Stimulated activated CD8-positive, alpha-beta memory T cell treated with anti-CD3 and anti-CD28 coated beads, Interleukin-7, amount 100 ng/mL, for 48 hours (primary cell): Measurements from ENCODE around the gene UBAC2.
"Not testable (repeated sequence)": the region's sequence is repeated elsewhere in the genome, so short reads cannot be mapped to it uniquely, and the experiment has no call there.

Source experiments
- DNase-seq, 2 donors: peaks; one replicate each; pipeline ENCODE4 v3.0.0-alpha.2; 2020; ENCODE audit warnings: low read depth in 1 of 2; ENCODE audit errors: extremely low read depth in 1 of 2

The UBAC2 gene

GRCh38 chr13:99386911-99387788 is 186.5 kb downstream of the UBAC2 start:
- DNase-seq = peak in 1 of 2 donors; percentile 80

- DNase-seq = no peak
Measured at GRCh38 chr13:99388334-99388923, 187.8 kb downstream of the UBAC2 start.

- not testable (repeated sequence) for DNase-seq
Measured at GRCh38 chr13:99389094-99389493, 188.4 kb downstream of the UBAC2 start.

DNA sequence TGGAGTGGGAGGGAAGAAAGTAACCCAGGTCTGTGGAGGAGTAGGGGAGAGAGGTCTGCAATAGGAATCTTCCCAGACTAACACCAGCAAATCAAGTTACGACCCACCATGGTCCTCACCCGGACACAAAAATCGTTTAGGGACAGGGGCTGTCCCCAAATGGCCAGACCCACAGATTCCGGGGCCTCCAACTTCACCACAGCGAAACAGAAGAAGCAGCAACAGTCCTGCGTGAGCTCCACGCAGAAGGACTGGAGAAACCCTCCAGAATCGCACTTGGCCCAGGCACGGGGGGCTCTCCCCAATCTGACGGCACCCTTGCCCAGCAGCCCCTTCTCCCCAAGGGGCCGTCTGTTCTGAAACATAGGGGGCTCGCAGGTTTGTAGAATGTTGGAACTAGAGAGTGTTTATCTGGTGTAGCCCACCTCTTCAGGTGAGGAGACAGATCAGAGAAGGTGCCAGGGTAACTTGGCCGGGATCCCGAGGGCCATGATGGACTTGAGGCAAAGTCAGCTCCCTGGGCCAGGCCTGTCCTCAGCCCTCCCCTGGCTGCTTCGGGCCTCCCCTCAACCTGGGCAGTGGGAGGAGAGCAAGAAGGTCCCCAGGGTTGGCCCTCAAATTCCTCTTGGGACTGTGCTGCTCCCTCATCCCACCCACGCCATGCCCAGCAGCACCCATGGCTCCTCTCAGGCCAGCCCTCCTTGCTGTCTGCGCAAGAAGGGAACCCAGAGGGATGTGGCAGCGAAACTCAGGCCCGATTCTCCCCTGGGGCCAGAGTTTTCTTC is 189.1 kb downstream of the UBAC2 start:
- DNase-seq = no peak

DNA sequence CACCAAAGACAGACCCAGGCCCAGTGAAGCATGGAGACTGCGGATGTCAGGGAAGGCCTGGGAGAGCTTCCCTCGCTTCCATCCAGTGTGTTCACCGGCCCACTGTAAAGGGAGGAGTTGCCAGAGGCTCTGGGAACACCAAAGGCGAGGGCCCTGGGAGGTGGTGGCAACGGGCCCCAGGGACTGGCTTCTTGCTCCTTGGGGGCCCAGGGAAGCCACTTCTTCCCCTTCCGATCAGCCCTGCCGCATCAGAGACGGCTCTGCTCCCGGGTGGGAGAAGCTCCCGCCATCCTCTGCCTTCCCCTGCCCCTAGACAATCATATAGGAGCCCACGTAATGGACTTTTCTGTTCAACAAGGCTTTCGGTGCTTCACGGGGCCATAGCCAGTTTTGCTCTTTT is 189.9 kb downstream of the UBAC2 start:
- DNase-seq = no peak

- no peak for DNase-seq
Measured at GRCh38 chr13:99391781-99392469, 191.3 kb downstream of the UBAC2 start.

DNA sequence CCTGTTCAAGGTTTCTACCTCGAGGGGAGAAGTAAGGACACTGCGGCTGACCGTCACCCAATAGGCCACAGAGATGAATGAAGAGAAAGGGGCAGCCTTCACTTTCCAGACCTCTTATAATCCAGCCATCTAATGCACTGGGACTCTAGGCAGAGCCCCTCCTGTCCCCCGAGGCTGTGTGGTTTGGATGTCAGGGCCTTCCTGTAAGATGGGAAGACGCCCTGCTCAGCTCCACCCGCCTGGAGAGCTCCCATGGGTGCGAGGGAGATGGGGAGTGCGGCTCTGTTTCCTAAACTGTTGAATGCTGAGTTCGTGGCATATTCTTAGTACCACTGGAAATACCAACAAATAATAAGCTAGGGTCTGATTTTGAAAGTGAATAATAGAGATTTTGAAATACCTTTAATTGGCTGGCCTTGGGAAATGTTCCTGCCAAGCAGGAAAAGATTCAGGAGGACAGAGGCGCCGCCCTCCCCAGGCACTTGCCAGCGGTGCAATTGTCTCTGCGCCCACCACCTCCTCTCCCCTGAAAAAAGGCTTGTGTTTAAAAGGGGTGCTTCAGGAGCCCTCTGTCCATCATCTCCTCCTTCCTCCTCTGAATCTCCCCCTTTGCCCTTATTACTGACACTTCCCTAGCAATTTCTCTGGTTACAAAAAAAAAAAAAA is 191.9 kb downstream of the UBAC2 start:
- DNase-seq = no peak

- DNase-seq = not testable (repeated sequence)
Measured at GRCh38 chr13:99393391-99393790, 192.7 kb downstream of the UBAC2 start.

DNA sequence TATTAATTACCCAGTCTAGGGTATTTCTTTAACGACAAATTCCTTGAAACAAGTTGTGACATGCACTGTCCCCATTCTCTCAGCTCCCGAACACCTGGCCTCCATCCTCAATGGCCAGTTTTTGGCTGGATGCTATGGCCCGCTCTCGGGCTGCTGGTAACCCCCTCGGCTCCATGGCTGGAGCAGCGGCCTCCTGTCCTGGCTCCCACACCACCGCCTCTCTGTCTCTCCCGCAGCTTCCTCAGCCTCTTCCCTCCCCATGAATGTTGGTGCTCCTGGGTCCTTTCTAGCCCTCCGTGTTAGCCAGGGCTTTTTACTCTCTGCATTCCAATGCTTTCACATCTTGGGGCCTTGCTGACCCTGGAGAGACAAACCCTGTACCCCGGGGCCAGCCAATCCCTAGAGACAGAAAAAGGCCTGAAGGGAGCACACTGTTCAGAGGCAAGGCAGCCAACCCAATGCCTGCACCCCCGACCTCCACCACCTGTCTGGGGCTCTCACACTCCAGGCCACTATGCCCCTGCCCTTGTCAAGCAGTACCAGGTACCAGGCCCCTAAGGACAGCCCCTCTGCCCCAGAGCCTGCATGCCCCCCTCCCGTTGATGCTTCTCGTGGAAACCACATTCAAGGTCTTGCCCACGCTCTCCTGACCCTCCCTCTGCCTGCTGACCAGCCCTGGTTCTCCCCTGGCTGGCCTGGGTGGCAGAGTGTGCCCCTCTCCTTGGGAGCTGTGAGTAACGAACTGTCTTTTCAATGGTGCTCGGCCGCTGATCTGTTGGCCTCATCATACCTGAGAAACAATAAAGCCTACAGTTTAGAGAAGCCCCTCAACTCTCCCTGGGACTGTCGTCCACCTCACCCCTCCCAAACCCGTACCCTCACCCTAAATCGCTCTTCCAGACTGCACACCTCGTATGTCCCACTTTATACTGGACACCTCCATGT is 193.4 kb downstream of the UBAC2 start:
- no peak for DNase-seq

DNA sequence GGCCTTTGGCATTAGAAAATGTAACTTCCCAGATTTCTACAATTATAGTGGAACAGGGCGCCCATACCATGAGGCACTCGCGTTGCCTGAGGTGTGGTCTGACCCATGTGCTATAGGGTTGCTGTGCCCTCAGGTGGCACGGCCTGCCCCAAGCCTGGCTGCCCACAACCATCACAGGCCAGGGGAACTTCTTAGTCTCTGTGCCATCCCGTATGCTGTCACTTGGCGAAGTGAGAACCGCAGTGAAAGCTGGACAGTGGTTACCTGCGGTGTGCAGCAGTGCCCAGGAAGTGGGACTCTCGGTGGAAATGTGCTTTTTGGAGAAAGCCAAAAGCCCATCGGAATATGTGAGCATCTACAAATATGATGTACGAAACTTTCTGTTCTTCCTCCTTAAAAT is 194.8 kb downstream of the UBAC2 start:
- DNase-seq = no peak

GRCh38 chr13:99396446-99396845 is 195.8 kb downstream of the UBAC2 start:
- no peak for DNase-seq

DNA sequence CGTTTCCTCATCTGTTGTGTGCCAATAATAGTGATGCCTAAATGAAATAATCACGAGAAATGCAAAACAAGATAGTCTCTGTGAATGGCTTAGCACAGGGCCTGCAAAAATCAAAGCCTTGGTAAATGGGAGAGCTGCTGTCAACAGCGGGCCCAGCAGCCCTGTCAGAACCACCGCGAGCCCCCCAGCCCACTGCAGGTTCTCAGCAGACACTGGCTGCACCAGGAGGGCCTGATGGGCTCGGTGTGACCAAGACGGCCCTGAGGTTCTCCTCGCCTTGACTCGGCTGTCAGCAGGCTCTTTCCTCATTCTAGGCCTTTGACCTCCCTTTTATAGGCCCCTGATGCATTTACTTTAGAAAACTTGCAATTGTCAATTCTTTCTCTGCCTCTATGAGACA is 197.4 kb downstream of the UBAC2 start:
- no peak for DNase-seq

GRCh38 chr13:99398916-99399622 is 198.4 kb downstream of the UBAC2 start:
- no peak for DNase-seq

- no peak for DNase-seq
Measured at GRCh38 chr13:99399623-99399974, 198.9 kb downstream of the UBAC2 start.

DNA sequence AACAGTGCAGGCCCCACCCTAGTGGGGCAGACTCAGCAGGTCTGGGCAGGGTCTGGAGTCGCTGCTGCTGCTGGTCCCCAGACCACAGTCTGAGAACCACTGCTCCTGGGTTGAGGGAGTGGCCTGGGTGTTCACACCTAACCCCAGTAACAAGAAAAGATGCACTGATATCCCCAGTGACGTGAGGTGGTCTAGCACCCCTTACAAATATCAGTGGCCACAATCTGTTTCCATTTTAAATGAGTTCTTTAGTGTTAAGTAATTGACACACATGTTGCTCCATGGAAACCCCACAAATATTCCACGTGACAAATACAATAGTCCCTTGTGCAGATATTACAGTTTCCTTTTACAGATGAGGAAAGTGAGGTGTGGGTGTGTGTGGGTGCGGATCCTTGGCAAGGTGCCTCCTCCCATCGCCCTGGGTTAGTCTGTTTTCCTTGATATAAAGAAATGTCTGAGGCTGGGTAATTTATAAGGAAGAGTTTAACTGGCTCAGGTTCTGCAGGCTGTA is 202.9 kb downstream of the UBAC2 start:
- DNase-seq = no peak

DNA sequence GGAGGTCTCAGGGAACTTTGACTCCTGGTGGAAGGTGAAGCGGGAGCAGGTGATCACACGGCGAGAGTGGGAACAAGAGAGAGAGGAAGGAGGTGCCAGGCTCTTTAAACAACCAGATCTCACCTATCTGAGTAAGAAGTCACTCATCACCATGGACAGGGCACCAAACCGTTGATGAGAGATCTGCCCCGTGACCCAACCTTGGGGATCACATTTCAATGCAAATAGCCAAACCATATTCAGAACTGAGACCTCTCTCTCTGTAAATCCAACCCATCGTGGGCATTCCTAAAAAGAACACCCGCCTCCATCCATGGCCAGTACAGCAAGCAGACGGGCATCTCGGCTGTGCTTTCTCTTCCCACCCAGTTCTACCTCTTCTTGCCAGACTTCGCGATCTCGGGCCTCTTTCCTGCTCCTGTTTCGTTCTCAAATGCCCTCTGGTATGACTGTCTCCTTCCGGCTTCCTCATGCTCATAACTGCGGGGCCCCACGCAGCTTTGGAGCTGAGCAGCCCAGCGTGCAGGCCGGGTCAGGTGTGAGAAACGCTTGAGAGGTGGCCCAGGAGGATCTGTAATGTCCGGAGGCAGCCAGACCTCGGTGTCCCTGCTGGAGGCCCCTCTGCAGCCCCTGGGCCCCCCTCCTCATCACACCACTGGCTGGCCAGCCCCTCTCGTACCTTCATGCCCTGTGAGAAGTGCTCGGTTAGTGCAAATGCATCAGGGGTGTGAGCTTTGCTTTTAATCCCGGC is 203.5 kb downstream of the UBAC2 start:
- no peak for DNase-seq

DNA sequence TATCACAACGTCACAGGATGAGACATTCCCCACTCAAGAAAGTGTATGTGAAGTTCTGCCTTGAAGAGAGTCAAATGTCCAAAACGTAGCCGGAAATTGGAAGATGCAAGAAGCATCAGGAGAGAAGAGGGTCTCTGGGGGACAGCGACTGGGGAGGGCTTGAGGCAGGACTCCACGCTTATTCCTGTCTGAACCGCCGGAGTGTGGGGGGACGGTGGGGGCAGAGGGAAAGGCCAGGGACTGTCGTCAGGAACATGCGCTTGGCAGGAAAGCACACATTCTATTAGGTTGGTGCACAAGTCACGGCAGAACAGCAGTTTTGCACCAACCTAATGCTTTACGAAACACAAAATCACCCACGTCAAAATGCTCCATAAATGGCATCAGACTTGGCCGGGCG is 205.3 kb downstream of the UBAC2 start:
- no peak for DNase-seq

- no peak for DNase-seq
Measured at GRCh38 chr13:99406799-99407201, 206.1 kb downstream of the UBAC2 start.
